C4-2B (cell line): ENCODE measurements around the gene ADSS1.

Experiments used
- H3K27ac ChIP-seq: fragments of 450-650 bp; 2 replicates; pipeline ENCODE4 v1.5.1; 2017
- ZFX ChIP-seq: fragments of 450-650 bp; IDR thresholded peaks from 2 replicates; pipeline ENCODE4 v1.6.1; 2017
- TF ChIP-seq, protein P1 (sequence below): fragments of 450-650 bp; conservative IDR thresholded peaks from 2 replicates; pipeline ENCODE4 v1.5.1; 2017; ENCODE audit warnings: mild to moderate bottlenecking

Gene ADSS1

DNA sequence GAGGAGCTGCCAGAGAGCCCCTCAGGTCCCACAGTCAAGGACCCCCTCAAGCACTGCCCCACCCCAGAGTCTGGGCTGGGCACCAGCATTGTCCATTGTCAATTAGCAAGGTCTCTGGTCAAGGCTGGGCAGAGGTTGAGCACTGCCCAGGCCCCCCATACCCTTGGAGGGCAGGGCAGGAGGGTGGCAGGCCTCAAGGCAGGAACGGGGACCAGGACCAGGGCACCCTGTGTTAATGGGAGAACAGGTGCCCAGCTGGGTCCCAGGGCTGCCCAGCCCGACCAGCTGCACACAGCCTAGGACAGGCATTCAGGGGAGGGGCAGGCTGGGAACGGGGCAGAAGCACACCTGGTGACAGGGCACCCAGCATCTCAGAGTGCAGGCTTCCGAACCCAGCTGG is 47.3 kb downstream of the ADSS1 start:
- no peak for TF ChIP-seq ZFX
- TF ChIP-seq, protein P1, sequence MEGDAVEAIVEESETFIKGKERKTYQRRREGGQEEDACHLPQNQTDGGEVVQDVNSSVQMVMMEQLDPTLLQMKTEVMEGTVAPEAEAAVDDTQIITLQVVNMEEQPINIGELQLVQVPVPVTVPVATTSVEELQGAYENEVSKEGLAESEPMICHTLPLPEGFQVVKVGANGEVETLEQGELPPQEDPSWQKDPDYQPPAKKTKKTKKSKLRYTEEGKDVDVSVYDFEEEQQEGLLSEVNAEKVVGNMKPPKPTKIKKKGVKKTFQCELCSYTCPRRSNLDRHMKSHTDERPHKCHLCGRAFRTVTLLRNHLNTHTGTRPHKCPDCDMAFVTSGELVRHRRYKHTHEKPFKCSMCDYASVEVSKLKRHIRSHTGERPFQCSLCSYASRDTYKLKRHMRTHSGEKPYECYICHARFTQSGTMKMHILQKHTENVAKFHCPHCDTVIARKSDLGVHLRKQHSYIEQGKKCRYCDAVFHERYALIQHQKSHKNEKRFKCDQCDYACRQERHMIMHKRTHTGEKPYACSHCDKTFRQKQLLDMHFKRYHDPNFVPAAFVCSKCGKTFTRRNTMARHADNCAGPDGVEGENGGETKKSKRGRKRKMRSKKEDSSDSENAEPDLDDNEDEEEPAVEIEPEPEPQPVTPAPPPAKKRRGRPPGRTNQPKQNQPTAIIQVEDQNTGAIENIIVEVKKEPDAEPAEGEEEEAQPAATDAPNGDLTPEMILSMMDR: no peak
- no peak overlapping the region for H3K27ac ChIP-seq

DNA sequence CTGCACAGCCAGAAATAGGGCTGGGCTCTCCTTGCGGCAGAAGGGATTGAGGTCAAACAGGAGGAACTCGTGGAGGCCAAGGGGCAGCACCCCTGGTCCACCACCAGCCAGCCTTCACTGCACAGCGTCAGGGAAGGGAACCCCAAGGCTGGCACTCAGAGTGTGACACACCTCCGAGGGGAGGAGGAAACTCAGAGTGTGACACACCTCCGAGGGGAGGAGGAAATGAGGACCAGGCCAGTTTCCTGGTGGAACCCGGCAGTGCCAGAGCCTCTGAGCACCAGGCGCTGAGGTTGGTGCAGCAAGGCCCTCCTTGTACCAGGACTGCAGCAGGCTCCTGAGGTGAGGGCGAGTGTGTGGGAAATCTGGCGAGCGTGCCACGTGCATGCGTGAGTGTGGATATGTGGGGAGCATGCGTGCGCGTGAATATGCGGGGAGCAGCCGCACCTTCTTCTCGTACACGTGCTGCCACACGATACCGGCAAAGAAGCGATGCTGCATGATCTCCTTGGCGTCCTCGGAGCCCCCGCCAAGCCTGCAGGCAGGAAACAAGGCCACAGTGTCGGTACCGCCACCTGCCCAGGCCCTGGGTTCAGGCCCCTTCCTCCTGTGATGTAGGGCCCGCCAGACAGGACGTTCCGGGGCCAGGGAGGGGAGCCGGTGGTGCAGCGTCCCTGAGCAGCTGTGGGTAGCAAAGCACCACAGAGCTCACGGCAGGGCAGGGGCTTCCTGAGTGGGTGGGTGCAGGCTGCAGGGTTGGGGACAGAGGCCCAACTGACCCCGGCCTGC is 48.1 kb downstream of the ADSS1 start:
- no peak overlapping the region for H3K27ac ChIP-seq
- TF ChIP-seq, protein P1: no peak
- no peak for TF ChIP-seq ZFX

DNA sequence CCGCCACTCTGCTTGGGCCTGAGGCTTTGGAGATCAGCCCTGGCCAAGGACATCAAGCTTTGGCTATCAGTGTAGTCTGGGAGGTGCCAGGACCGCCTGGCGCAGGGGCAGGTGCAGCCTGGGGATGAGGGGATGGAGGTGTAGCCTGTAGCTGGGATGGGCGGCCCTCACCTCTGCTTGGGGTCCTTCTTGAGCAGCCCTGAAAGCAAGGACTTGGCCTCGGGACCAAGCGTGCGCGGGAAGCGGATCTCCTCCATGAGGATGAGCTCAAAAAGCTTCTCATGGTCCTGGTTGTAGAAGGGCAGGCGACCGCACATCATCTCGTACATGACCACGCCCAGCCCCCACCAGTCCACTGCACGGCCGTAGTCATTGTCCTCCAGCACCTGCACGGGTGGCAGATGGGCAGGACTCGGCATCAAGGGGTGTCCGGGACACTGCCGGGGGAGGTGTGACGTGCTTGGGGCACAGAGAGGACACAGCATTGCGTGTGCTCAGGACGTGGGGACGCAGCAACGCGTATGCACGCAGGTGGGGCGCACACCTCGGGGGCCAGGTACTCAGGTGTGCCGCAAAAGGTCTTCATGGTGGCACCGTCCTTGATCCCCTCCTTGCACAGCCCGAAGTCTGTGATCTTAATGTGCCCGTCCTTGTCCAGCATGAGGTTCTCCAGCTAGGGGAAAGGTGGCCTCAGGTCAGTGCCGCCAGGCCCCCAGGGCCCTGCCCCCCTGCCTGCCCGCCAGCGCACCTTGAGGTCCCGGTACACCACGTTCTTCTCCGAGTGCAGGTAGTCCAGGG is 48.9 kb downstream of the ADSS1 start:
- 0 out of 2 replicates have a peak overlapping the region, but pooled peaks have one; percentile 48 for H3K27ac ChIP-seq
- TF ChIP-seq, protein P1: no peak
- no peak for TF ChIP-seq ZFX

DNA sequence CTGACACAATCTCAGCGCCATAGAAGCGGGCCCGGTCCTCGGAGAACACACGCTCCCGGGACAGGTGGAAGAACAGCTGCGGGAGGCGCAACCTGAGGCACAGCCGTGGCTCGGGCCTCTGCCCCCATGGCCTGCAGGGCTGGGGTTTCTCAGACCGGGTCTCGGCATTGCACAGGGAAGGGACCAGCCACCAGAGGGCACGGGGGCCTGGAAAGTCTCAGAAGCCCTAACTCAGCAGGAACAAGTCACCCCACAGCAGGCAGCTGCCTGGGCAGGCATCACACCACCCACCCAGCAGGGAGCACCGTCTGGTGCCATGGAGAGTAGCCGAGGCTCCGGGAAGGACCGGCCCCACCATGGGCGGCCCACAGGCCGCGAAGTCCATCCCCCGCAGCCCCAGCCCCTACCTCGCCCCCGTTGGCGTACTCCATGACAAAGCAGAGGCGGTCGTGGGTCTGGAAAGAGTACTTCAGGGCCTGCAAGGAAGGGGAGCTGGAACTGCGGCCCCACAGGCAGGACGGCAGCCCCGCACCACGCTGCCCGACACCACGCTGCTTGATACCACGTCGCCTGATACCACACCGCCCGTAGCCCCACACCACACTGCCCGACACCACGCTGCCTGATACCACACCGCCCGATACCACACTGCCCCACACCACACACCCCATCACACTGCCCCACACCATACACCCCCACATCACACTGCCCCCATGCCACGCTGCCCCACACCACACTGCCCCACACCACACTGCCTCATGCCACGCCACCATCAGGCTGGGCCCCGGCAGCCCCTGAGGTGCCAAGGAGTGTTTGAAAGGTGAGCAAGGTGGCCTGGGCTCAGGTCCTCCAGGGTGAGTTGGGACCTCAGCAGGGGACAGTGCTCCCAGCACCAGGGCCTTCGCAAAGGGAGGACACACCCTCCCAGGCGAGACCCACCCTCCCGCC is 49.8 kb downstream of the ADSS1 start:
- TF ChIP-seq ZFX: no peak
- TF ChIP-seq, protein P1: no peak
- H3K27ac ChIP-seq: peak overlapping the region; percentile 48

DNA sequence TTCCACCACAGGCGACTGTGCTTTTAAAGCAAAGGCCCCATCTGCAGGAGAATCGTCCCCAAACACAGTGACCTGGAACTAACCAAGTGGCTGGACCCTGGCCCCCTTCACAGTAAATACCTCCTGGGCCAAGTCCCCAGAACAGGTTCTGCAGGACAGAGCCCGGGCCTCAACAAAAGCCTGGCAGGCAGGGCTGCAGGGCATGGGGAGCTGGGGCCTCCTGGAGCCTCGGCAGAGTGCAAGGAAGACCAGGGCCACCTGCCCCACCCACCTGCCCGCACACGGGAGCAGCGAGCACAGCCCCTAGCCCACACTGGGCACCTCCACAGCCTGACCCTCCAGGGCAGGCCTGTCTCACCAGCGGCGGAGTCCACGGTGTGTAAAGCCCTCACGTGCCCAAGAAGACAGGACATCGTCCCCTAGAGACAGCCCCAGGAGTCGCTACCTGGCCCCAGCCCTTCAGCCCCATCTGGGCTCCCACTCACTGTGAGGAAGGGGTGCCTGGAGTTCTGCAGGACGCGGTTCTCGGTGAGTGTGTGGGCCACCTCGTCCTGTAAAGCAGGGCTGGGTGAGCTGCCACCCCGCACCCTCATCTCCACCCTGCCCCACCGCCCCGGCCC is 50.5 kb downstream of the ADSS1 start:
- no peak for TF ChIP-seq ZFX
- TF ChIP-seq, protein P1: no peak
- peak overlapping the region; percentile 48 for H3K27ac ChIP-seq

DNA sequence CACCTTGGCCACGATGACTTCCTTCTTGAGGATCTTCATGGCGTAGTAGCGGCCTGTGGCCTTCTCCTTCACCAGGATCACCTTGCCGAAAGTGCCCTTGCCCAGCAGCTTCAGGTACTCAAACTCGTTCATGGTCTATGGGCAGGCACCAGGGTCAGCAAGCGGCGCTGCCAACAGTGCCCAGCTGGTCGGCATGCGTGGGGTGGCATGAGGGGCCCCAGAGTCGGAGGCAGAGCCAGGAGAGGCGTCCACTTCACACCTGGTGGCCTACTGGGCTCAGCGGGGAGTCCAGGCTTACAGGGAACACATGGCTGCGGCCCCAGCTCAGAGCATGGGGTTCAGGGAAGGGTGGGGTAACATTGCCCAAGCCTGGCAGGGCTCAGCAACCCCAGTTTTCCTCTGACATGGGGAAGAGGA is 51.1 kb downstream of the ADSS1 start:
- TF ChIP-seq, protein P1: no peak
- H3K27ac ChIP-seq: peak overlapping the region; percentile 48
